Skin epidermis (tissue), 12 donors: ENCODE data around the gene WWOX.

ENCODE experiments used
- H3K27ac ChIP-seq, 21 experiments: fragments of 200-600 bp; sonication (generic) in 11 of 21; one replicate each; pipeline ENCODE4 v1.5.0; 2020; ENCODE audit warnings: mild to moderate bottlenecking in 3 of 21, inconsistent platforms in 2 of 21, moderate library complexity in 2 of 21
- H3K4me3 ChIP-seq, 7 experiments: fragments of 200-600 bp; sonication (generic) in 2 of 7; one replicate each; pipeline ENCODE4 v1.5.0; 2020; ENCODE audit warnings: inconsistent platforms in 2 of 7, mild to moderate bottlenecking in 2 of 7, moderate library complexity in 1 of 7

Gene WWOX

DNA sequence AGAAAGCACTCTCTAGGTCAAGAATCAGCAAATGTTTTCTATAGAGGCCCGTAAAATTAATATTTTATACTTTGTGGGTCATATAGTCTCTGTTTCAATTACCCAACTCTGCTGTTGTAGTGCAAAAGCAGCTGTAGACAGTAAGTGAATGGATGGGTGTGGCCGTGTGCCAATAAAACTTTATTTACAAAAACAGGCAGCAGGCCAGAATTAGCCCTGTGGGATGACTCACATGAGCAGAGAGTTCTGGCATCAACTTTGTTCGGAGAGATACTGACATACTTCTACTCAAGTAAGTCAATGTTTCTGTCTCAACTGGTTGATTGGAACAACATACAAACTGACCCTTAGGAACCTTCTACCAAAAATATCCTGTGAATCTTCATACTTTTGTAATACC, 884.9 kb downstream of the WWOX start:
- Histone ChIP-seq H3K4me3 (no peak overlapping the region), H3K27ac (peak overlapping the region in 1 of 21 experiments; percentile 34)

DNA sequence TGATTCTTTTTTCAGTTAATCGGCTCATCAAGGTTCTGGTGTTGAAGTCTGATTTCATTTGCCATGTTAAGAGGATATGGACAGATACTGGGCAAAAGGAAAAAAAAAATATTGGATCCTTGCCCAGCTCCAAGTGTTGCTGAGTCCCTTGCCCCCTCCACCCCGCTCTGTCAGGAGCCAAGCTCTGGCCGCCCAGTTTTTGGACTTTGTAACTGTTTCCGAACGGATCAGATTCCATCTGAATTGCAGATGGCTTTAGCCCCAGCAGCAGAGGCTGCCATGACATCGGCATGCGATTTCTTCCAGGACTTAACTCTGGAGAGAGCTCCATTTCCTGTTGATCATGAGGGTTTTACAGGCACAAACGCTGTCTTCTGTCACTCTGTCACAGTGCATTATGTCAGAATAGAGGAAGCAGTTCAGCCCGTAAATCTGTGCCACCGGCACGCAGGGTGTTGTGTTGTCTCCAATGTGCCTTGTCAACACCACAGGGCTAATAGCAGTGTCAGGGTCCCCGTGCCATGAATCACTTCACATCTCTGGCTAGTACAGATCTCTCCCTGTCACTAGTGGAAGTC, 885.5 kb downstream of the WWOX start:
- no peak overlapping the region for H3K4me3 ChIP-seq
- H3K27ac ChIP-seq, result peak overlapping the region in 1 of 21 experiments; percentile 34

DNA sequence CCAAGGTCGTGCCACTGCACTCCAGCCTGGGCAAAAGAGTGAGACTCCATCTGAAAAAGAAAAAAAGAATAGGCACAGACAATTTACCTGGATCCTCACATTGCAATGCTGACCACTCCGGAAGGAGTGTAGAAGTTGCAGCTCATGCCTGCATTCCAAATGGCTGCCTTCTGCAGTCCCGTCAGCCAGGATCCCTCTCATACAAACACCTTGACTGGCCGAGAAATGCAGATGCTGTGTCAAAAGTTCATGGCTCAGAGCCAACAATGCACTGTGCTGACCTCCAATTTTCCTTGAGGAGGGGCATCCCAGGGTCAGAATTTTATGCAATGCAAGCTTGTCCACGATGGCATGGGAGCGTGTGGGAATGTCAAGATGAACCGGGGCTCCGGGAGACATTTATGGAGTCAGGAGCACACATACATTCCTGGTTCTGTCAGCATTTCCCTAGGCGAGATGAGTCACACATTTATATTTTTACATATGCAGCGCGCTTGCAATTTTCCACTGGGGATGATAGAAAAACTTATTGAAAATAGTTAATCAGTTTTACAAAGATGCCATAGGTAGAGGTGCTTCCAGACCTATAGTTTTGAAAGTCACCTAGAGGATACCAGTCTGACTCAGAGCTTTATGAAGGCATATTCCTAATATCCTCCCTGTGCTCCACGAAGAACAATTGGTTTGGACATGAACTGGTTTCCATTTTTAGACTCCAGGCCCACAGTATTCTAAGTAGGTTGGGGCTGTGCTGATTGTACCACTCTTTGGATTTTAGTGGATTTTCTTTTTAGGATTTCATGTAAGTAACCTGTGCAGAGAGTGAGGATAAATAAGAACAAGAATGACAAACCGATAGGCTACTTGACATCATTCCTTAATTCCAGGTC, 886.5 kb downstream of the WWOX start:
- H3K27ac ChIP-seq, result no peak overlapping the region

DNA sequence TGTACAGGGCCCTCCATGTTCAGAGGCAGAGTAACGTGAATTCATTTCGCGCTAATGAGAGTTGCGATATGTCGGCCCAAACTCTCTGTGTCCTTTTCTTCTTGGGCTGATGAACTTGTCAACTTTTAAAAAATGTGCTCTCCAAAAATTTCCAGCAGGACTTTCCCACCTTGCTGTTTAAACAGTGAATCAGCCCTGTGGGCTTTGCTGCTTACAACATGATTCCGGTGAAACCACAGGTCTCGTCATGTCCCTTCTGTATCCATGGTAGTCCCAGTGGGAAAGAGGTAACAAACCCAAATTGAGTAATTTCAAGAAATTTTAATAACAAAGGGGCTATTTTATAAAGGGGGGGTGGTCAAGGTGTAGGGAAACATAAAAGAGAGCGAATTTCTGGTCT, 888.2 kb downstream of the WWOX start:
- no peak overlapping the region for H3K27ac ChIP-seq
- H3K4me3 ChIP-seq, result no peak overlapping the region

More for the DNA sequence above, 886.5 kb downstream of the WWOX start:
- no peak overlapping the region for H3K4me3 ChIP-seq

DNA sequence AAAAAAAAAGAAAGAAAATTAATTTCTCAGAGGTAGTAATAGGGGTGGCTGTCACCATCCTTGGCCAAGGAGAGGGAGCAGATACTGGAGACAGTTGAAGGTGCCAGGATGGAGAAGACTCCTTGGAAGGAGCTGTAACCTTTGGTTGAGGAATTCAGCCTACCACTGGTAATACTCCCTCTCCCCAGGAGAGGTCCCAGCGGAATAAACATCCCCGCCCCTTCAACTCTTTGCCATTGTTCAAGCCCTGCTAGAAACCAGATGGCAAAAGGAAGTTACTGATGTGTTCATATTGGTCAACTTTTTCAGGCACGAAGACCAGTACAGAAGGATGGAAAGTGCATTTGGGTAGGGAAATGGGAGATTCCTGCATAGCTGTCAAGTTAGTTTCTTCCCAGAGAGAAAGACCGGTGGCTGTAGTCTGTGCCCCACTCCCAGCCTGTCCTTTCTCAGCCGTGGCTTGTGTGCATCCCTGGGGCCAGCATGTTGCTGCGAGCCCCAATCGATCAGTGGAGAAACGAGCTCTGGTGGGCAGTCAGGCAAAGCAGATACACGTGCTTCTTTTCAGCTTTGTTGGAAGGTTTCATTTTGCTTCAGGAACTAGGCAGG, 889.0 kb downstream of the WWOX start:
- H3K4me3 ChIP-seq, result no peak overlapping the region

DNA sequence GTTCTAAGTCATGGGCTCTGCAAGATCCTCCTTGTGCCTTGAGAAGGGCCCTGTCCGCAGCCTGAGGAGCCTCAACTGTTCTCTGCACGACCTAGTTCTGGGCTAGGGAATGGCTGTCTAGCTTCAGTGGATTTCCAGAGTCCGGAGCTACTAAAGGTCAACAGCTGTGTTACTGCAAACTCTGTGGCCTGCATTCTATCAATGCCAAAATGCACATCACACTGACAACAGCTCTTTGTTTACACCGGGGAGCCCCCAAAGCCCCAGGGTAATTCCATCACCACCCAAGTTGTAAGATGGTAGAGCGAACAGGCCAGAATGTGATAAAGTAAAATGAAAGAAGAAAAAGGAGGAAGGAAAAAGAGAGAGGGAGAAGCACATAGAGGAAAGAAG, 890.9 kb downstream of the WWOX start:
- no peak overlapping the region for H3K4me3 ChIP-seq
- H3K27ac ChIP-seq, result no peak overlapping the region

More for the DNA sequence above, 889.0 kb downstream of the WWOX start:
- no peak overlapping the region for H3K27ac ChIP-seq

DNA sequence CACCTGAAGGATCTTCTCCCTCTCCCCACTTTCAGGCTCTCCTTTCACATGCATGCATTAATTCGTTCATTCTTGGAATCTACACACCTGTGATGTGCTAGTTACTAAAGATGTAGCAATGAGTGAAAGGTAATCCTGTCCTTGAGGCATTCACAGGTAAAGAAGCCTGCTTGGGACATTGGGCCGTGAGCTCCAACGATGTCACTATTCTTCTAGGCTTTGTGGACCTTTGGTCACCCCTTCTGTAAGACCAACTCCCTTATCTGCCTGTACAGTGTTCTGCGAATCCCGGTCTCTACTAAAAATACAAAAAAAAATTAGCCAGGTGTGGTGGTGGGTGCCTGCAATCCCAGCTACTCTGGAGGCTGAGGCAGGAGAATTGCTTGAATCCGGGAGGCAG, 892.5 kb downstream of the WWOX start:
- no peak overlapping the region for H3K4me3 ChIP-seq
- H3K27ac ChIP-seq, result no peak overlapping the region

DNA sequence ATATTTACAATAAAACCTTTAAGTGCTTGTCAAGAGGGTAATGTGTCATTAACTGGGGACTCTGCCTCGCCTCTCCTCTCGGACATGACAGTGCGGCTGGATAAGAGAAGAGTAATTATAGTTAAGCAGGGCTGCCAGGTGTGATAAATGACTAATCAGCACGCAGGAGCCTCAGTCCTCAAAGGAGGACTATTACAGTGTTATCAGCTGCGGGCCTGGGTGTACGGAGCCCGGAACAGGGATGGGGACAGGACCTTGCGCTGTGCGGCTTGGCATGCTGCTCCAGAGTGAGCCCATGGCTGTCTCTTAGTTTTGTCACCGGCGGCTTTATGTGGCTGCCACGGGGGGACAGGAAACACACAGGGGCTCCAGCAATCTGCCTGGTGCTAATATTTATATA, 893.9 kb downstream of the WWOX start:
- no peak overlapping the region for H3K4me3 ChIP-seq
- H3K27ac ChIP-seq, result no peak overlapping the region

DNA sequence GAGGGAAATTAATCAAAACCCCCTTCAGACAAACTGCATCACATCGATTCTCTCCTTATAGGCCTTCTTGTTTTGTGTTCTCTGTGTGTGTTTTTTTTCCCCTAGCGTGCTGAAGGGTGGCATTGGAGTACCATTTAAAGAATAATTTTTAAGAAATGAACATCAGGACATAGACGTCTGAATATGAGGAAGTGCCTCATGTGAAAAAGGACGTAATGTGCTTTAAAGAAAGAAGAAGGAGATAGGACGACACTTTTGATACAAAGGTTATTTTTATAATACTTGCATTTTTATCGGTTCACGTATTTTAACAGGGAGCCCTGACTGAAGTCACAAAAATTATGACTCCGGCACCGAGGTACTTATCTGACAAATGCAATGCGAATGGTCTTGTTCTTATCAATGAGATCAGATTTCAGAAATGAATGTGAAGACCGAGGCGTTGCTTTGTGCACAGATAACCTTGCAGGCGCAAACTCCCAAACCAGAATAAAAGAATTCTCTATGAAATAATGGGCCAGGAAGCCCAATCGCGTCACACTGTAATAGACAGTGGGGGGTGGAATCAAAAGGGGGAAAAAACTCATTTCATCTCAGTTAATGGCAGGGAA, 894.8 kb downstream of the WWOX start:
- no peak overlapping the region for H3K27ac ChIP-seq
- H3K4me3 ChIP-seq, result no peak overlapping the region

DNA sequence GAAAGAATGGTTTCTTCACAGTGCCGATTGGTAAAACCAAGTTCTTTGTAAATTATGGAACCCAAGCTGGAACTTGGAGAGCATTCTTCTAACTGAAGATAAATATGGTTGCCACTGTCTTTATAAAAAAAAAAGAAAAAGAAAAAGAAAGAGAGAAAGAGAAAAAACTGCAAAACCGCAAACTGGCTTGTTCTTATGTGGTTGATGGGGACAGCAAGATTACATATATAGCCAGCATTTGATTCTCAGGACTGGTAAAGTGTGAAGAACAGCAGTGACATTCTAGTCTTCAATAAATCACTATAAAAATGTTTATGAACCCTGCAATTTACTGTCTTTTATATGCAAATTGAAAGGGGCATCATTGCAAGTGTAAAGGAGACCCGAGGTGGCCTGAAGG, 896.0 kb downstream of the WWOX start:
- Histone ChIP-seq H3K4me3 (no peak overlapping the region), H3K27ac (no peak overlapping the region)

DNA sequence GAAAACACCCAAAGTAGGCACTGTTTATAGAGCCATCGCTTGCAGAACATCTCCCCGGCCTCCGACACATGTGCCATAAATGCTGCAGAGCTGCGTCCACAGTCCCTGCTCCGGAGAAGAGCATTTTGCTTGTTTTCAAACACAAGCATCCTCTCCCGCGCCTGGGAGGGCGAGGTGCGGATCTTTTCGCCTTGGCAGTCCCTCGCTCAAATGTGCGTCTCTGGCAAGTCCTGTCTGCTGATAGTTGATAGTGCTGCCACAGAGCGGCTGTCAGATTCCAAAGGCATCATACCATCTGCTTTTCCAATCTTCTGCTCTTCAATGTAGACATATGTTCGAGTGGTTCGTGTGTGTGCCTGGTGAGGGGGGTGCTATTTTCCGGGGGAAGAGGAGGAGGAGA, 897.3 kb downstream of the WWOX start:
- no peak overlapping the region for H3K4me3 ChIP-seq
- H3K27ac ChIP-seq, result no peak overlapping the region

DNA sequence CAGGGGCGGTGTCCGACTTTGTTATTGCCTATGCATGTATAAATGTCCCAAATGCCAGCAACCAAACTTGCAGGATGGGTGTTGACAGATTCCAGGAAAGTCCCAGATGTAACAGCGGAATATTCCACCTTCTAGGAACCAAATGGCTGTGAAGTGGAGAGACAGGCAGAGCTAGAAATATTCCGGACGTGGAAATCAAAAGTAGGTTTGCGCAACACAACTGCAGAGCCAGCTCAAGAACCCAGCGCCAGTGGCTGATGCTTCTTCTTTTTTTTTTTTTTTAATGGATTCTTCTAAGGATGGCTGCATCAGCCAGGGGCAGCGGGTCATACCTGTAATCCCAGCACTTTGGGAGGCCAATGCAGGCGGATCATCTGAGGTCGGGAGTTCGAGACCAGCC, 899.4 kb downstream of the WWOX start:
- no peak overlapping the region for H3K27ac ChIP-seq
- no peak overlapping the region for H3K4me3 ChIP-seq

DNA sequence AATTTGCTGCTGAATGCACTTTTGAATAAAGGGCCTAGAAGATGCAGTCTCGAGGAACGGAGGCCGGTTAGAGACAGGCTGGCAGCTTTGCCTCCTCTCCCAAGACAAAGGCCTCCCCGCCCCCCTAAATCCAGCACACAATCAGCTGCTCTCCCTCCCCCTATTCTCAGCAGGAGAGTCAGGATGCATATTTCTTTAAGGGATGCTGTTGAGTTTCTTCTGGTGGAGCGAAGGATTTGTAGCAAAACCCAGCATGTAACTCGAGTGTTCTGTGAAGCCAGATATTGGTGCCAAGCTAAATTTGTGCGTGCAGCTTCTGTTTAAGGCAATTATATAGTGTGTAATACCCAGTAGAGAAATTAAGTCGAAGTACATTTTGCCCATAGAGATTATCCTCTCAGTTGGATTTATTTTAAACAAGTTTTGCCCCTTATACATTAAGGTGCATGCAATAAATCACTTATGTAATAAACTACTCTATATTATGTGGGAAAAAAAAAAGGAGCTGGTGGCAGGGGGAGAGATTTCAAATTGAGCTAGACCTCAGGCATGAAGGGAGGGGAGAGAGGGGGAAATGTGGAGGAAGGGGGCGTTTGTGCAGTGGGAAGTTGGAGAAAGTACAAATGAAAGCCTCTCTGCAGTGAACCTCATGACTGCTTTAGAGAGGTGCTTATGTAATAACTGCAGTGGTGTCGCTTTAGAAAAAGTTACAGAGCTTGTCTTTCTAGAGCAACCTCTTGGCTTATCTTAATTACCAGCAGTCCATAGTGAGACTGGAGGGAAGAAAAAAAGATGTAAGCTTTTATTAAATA, 901.9 kb downstream of the WWOX start:
- Histone ChIP-seq H3K27ac (no peak overlapping the region), H3K4me3 (no peak overlapping the region)

DNA sequence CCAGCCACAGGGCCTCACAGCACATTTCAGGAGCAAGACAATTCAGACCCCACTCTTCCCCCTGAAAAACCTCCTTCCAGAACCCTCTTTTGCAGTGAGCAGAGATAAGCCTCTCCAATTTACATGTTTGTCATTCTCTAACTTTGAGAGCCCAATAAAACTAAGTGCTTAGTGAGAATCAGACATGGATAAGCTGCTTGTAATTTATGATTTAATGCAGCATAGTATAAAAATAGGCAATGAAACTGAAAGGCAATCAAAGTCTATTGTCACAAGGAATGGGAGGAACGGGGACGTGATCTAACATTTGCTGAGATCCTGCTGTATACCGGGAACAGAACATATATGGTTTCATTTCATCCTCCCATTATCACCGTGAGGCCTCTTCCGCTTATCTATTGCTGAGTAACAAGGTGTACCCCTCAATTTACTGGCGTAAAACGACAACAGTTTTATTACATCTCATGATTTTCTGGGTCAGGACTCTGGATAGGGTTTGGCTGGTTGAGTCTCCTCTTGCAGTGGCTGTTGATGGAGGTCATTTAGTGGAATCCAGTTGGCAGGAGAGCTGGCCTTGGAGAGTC, 903.7 kb downstream of the WWOX start:
- Histone ChIP-seq H3K27ac (no peak overlapping the region), H3K4me3 (no peak overlapping the region)

DNA sequence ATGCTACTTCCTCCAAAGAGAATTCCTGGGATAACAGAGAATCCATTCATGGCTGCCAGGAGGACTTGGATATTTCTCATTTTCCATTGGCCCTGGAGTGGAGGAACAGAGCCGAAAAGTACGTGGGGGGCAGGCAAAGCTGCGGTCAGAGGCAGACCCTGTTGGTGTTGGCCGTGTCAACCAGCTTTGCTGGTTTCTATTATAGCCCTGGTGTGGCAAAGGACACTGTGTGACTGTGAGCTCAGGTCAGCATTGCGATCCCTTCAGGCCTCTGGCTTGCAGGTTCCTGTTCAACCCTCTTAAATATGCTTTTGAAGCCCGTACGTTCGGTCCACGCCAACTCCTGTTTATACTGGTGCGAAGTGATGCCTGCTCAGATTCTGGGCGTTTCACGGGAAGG, 904.9 kb downstream of the WWOX start:
- no peak overlapping the region for H3K27ac ChIP-seq
- H3K4me3 ChIP-seq, result no peak overlapping the region

DNA sequence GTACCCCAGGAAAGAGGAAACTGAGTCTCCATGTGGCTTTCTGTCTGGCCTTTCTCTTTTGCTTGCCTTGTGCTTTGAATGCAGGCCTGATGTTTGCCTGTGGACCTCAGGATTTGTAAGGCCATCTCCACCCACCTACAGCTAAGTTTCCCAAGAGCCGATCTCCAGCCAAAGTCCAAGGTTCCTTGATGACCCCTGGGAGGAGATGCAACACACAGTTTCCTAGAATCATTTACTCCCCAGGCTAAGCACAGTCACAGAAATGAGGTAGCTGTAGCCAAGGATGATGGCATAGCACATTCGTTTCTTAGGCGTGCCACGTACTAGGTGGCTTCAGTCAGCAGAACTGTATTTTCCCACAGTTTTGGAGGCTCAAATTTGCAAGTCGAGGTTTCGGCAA, 905.6 kb downstream of the WWOX start:
- H3K4me3 ChIP-seq, result no peak overlapping the region
- H3K27ac ChIP-seq, result no peak overlapping the region

DNA sequence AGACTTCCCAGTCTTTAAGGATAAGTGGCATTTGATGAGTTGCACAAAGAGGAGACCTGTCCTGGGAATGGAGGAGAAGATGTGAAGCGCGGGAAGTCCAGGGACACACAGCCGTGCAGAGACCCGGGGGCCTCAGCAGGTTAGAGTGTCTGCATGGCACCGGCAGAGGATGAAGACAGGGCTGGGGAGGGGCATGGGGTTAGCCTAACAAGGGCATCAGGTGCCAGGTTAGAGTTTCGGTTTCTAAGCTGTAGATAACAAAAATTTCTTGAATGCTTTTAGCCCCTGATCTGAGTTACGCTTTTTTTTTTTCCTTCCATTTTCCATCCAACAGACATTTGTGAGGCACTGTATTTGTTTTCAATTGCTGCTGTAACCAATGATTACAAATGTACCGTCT, 906.8 kb downstream of the WWOX start:
- H3K4me3 ChIP-seq, result no peak overlapping the region

DNA sequence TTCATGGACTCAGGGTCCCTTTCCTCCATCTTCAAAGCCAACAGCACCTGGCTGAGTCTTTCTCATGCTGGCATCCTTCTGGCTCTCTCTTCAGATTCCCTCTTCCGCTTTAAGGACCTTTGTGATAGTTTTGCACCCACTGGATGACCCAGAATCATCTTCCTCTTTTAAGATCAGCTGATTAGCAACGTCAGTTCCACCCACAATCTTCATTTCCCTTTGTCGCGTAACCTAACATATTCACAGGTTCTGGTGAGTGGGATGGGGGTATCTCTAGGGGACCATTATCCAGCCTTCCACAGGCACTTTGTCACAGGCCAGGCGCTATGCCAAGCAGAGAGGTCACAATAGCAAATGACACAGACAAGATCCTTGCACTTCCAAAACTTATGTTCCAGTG, 907.3 kb downstream of the WWOX start:
- no peak overlapping the region for H3K27ac ChIP-seq
- H3K4me3 ChIP-seq, result no peak overlapping the region

More for the DNA sequence above, 906.8 kb downstream of the WWOX start:
- H3K27ac ChIP-seq, result no peak overlapping the region

DNA sequence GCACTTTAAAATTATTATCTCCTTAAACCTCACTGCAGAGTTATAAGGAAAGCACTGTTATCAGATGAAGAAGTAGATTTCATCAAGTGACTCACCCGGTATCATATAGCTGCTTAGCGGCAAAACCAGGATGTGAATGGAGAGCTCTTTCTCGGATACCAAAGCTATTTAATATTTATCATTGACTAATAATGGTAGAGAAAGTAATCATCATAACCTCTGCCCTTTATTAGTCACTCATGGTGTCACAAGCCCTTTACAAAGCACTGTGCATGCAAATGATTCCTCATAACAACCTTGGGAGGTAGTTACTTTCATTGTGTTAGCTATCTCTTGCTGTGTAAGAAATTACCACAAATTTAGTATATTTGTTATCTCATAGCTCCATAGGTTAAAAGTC, 908.2 kb downstream of the WWOX start:
- H3K4me3 ChIP-seq, result no peak overlapping the region
- H3K27ac ChIP-seq, result peak overlapping the region in 2 of 21 experiments; percentile 25 to 44
